GM19099 (cell line): ENCODE results near the gene SLU7.

Experiments used
- POLR2A ChIP-seq: IDR thresholded peaks from 3 replicates; pipeline ENCODE4 v1.6.1; 2011; ENCODE audit warnings: low read depth; ENCODE audit not compliant: insufficient read length; ENCODE audit errors: extremely low read depth

SLU7 gene

GRCh38 chr5:160438316-160439204, 19.7 kb upstream of the SLU7 start:
- TF ChIP-seq POLR2A = no peak

DNA sequence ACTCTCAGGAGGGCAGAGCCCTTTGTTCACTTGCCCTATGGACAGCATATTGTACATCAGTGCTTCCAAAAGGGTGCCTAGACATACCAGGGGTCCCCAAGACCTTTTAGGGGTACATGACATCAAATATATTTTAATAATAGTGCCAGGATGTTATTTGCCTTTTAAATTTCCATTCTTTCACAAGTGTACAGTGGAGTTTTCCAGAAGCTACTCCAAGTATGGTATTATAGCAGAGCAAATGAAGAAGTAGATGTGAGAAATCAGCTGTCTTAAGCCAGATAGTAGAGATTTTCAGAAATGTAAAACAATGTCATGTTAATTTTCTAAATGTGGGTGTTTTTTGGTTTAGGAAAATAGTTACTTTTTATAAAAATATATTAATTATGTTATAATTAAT, 18.4 kb upstream of the SLU7 start:
- no peak for TF ChIP-seq POLR2A

DNA sequence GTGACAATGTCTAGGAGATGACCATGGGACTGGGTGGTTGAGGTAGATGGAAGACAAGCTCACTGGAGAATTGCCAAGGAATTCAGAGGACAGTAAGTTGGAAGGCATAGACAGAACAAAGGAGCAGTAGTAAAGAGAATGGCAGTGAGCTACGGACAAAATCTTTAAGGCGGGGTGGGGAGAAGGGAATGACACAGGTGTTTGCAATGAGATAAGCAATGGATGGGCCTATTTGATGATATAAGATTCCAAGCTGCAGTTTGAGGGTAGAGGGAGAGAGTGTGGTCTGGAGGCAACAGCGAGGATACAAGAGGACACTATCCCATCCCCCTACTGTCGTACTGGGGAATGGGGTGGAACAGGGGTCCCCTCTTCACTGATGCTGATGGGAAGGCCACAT, 17.1 kb upstream of the SLU7 start:
- TF ChIP-seq POLR2A = no peak

GRCh38 chr5:160435532-160435931, 16.7 kb upstream of the SLU7 start:
- TF ChIP-seq POLR2A = no peak

DNA sequence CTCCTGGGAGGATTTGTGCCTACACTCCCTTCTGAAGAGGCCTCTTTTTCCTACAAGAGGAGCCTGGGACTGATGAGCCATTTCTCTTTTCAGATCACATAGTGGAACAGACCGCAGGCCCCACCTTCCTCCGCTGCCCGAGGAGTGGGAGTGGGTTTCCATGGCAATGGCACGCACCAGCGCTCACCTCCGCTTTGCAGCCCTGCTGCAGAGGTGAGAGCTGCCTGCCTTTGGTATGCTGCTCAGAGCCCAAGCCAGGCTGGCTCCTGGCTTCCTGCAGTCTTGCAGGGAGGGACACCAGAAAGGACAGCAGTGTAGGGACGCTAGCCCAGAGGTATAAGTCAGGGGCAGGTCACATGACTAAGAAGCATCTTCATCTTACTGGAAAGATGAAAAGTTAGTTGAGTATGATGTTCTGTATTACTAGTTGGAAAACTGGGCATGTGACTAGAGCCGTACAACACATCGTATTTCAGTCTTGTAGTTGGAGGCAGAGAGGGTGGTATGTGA, 15.2 kb upstream of the SLU7 start:
- peak; percentile 35 for TF ChIP-seq POLR2A

DNA sequence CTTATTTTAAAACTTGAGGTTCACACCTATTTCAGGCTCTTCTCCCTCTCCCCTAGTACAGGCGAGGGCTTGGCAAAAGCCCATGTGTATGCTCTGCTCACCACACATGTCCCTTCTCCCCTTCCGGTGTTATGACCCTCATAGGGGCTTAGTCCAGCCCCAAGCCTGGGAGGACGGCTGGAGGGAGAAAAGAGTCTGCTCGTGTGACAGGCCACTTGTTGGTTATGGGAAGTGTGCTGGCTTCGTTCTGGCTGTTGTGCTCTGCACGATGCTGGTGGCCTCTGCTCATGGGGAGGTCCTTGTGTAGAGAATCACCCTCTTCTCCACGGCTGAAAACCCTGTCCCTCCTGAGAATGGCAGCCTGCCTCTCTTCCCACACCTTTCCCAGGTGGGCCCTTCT, 13.9 kb upstream of the SLU7 start:
- no peak for TF ChIP-seq POLR2A

DNA sequence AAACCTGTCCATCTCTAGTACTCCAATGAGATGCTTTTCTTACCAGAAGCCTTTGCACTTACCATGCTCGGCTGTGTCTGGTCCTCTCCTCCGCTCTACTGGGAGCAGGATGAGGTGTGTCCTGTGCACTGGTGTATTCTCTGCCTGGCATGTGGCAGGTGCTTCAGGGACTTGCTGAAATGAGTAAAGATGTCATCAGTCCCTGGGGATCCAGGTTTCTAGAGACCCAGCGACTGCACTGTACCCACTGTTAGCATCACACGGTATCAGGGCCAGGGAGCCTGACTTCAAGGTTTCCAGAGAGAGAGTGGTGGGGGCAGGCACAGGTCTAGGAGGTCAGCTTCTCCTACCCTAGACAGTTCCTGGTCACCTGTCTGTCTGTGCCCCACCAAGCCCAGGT, 13.3 kb upstream of the SLU7 start:
- no peak for TF ChIP-seq POLR2A

GRCh38 chr5:160427607-160428006, 8.7 kb upstream of the SLU7 start:
- no peak for TF ChIP-seq POLR2A

DNA sequence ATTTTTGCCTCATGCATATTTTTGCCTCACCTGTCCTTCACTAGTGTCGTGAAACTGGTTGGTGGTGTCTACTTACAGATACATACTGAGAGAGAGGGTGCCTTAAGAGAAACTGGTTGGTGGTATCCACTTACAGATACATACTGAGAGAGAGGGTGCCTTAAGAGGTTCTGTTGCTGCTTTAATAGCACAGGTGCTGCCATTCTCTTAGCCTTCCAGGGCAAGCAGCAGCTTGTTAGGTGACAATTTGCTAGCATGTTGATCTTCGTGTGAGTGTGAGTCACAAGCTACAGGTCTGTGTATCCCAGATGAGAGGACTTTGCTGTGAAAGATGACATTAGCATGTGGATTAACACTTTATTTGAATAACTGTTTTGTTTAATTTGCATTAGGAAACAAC, 4.2 kb upstream of the SLU7 start:
- no peak for TF ChIP-seq POLR2A

DNA sequence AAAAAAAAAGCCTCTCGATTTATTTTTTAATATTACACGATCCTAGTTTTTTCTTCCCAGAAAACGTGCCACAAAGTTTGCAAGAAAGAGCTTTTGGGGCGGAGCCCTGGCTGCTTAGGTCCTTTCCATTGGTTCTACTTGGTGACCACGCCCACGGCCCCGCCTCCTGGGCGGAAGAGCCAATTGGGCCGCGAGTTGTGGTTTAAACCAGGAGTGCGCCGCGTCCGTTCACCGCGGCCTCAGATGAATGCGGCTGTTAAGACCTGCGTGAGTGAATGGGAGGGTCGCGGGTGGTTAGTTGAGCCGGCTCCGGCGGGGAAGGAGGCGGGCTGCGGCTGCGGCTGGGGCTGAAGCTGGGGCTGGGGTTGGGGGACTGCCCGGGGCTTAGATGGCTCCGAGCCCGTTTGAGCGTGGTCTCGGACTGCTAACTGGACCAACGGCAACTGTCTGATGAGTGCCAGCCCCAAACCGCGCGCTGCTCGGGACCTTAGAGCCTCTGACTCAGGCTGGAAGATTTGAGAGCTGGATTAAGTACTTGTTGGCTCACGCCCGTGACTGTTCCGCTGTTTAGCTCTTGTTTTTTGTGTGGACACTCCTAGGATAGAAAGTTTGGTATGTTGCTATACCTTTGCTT, 2.9 kb upstream of the SLU7 start, which contains the start of gene PTTG1:
TSS of gene PTTG1 (plus strand) at position 231 of the 634 bp plus-strand sequence. CDS start 458 bp downstream, outside the sequence.
- peak; percentile 82 for TF ChIP-seq POLR2A

DNA sequence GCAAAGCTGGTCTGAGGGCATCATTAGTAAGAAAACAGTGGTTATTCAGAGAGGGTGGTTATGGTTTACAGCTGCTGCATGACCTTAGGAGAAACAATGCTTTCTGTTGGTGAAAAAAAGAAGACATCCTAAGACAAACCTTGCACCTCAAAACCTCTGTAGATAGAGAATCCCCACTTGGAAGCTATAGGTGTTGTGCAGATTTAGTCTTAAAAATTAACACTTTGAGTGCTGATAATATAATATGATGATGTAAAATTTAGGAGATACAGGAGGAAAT, 1.4 kb upstream of the SLU7 start:
- no peak for TF ChIP-seq POLR2A

GRCh38 chr5:160419458-160420330, 813 bp upstream of the SLU7 start:
- no peak for TF ChIP-seq POLR2A

DNA sequence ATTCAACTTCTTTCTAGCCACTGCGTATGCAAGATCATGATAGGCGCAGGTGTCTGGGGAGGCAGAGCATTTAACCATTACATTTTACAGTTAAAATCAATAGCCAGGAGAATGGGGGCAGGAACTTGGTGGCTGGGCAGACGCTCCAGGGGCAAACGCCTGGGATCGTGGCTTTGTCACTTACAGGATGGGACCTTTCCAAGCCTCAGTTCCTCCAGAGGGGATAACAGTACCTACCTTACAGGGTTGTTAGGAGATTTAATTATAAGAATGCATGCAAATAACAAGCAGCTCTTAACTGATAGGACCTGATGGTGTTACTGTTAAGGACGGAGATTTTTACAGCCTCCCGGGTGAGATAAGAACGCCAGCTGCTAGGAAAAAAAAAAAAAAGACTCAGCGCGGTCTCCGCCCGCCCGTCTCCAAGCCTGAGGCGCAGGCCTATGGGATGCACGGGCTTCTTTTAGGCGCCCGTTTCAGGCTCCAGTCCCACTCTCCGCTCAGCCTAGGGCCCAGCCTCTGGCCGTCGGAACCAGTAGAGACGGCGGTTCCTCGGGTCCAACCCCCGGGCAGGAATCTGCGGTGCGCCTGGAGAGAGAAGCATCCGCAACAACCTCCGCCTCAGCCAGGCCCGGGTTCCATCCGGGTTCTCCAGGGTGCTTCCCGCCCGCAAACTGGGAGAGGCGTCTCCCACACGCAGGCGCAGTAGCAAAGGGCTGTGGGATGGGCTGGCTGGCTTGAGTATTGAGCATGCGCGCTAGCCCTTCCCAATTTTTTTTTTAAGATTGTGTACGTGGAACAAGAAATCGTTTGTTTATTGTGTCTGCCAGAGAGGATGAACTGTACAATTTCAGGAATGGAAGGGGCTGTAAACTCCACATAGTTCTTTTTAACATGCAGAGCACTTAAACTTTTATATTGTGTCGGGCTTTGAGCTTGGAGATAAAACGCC, 19.2 kb downstream of the SLU7 start, which contains the start of gene FAM200C:
TSS of gene FAM200C (minus strand) at position 653 of the 952 bp plus-strand sequence. CDS start 4,564 bp downstream, outside the sequence.
- TF ChIP-seq POLR2A = peak; percentile 87

DNA sequence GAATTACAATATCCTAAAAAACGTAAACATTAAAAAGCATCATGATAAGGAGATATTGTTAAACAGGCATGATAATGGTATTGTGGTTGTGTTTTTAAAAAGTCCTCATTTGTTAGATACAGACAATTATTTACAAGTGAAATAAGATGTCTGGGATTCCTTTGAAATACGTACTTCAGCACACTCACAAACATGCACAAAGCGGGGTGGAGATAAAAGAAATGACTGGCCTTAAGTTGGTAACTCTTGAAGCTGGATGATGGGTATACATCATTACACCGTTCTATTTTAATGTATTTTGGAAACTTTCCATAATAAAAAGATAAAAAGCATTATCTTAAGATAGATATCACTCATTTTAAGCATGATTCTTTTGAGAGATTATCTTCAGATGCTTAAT, 20.1 kb downstream of the SLU7 start:
- no peak for TF ChIP-seq POLR2A

- TF ChIP-seq POLR2A = no peak
Measured at GRCh38 chr5:160397492-160397891, 21.4 kb downstream of the SLU7 start.

DNA sequence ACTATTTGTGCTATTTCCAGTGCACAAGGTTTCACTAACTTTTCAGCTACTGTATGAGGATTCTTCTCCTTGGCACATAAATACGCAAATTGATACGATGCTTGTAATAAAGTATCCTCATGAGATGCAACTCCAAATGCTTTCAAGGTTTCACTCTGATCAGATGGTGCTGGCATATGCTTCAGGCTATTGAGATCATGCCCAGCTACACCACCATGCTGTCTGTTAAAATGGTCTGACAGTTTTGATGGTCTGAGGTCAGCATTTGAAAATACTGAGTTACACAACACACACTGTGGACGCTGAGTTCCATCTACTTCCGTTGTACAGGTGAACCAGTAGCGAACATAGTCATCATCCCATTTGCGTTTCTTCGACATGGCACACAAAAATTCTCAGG, 23.8 kb downstream of the SLU7 start:
- no peak for TF ChIP-seq POLR2A
